ENCODE measurements around the gene INPP5E.

The INPP5E gene

GRCh38 chr9:136385015-136385414 lies 54.6 kb downstream of the INPP5E start:
- ATAC-seq (peak; percentile 62), DNase-seq (no peak)

GRCh38 chr9:136383436-136383835 lies 56.2 kb downstream of the INPP5E start:
- ATAC-seq = no peak
- DNase-seq = no peak

GRCh38 chr9:136381966-136382513 lies 57.6 kb downstream of the INPP5E start:
- no peak for ATAC-seq
- DNase-seq = no peak

- ATAC-seq (no peak), DNase-seq (no peak)
Observed at GRCh38 chr9:136381311-136381710, 58.3 kb downstream of the INPP5E start.

- DNase-seq (no peak), ATAC-seq (no peak)
Observed at GRCh38 chr9:136380381-136380780, 59.3 kb downstream of the INPP5E start.

- ATAC-seq (no peak), DNase-seq (no peak)
Observed at GRCh38 chr9:136379891-136380290, 59.8 kb downstream of the INPP5E start.

GRCh38 chr9:136379401-136379800 lies 60.2 kb downstream of the INPP5E start:
- ATAC-seq (no peak), DNase-seq (no peak)

GRCh38 chr9:136379003-136379287 lies 60.7 kb downstream of the INPP5E start:
- no peak for ATAC-seq
- DNase-seq = no peak

Data from stimulated activated naive CD8-positive, alpha-beta T cell treated with anti-CD3 and anti-CD28 coated beads, Interleukin-15, Interleukin-2, amounts not matched to agents 100 U/mL and 50 U/mL, for 24 hours (primary cell).